HG03521 (cell line): ENCODE data around the gene GABPB2.

ENCODE experiments used
- ATAC-seq: cut with Tn5 transposase; IDR thresholded peaks from one replicate; pipeline ENCODE4 v1.9.1; 2021; ENCODE audit warnings: mild to moderate bottlenecking, moderate library complexity; ENCODE audit not compliant: unreplicated experiment

The GABPB2 gene

DNA sequence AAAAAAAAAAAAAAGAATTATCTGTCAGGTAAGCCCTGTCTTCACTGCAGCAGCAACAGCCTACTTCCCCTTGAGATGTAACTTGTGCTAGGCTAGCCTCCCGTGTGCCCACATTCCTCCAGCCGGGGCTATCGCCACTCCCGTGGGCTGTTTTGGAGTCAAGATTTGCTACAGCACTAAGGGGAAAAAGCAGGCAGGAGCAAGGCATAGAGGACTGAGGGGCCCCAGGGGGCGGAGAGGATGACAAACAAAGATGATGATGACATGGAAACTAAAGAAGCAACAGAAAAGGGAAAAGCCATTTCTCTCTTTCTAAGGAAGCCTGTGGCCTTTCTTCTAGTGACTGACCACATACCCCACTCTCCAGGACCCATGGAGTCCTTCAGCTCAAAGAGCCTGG lies 87.8 kb downstream of the GABPB2 start:
- no peak for ATAC-seq

DNA sequence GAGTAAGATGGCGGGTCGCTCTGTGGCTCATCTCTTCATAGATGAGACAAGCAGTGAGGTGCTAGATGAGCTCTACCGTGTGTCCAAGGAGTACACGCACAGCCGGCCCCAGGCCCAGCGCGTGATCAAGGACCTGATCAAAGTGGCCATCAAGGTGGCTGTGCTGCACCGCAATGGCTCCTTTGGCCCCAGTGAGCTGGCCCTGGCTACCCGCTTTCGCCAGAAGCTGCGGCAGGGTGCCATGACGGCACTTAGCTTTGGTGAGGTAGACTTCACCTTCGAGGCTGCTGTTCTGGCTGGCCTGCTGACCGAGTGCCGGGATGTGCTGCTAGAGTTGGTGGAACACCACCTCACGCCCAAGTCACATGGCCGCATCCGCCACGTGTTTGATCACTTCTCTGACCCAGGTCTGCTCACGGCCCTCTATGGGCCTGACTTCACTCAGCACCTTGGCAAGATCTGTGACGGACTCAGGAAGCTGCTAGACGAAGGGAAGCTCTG lies 88.2 kb downstream of the GABPB2 start:
- ATAC-seq: no peak

DNA sequence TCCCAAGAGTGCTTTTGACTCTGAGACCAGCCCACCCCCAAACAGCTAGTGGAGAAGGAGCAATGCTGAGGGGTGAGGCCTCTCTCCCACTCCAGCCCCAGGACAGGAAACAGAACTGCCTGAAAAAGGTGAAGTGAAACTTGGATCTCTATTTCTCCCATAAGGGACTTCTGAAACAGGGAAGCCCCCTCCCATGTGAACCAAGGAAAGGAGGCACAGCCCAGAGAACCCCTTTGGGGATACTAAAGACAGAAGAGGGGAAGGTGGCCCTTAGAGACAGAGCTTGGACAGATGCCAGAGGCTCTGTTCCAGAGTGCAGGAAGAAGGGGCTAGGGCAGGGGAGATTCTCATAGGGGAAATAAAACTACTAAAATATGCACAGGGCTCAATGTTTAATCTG lies 88.8 kb downstream of the GABPB2 start:
- no peak for ATAC-seq

DNA sequence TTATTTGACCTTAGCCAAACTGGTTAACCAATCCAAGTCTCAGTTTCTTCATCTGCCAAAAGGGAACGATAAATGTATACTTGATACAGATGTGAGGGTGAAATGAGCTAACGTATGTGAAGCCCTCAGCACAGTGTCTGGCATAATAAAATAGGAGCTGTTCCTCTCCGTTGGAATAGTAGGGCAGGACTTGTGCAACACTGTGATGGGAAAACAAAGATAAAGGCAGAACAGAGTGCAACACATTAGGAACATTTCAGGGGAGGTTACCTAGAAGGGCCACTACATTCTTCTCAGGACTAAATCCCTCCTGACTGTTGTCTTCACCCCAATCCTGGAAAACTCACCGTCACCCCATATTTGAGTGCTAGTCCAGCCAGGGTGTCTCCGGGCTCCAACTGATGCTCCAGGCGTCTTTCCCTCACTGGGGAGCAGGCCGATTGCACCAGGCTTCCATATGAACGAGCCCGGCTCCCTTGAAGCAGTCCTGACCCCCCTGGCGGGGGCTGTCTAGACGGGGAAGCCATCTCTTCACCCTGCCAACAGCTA lies 94.2 kb downstream of the GABPB2 start:
- no peak for ATAC-seq

DNA sequence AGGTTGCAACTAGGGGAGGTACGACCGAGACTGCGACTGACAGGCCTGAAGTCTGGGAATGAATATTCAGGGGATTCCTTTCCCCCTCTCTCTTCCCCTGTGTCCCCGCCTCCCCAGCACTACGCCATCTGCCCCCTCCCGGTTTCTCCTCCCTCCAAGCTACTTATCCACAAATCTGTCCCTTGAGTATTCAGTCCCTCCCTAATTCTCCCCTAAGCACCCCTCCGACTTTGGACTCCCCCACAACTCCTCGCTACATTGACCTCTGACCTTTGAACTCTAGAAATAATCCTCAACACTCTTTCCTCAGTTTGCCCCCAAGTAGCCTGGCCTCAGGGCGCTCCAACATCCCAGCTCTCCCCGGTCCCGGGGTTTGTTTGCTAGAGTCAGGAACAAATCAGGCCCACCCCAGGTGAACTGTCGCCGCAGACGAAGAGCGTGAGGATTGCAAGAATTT lies 94.7 kb downstream of the GABPB2 start:
- ATAC-seq: no peak

DNA sequence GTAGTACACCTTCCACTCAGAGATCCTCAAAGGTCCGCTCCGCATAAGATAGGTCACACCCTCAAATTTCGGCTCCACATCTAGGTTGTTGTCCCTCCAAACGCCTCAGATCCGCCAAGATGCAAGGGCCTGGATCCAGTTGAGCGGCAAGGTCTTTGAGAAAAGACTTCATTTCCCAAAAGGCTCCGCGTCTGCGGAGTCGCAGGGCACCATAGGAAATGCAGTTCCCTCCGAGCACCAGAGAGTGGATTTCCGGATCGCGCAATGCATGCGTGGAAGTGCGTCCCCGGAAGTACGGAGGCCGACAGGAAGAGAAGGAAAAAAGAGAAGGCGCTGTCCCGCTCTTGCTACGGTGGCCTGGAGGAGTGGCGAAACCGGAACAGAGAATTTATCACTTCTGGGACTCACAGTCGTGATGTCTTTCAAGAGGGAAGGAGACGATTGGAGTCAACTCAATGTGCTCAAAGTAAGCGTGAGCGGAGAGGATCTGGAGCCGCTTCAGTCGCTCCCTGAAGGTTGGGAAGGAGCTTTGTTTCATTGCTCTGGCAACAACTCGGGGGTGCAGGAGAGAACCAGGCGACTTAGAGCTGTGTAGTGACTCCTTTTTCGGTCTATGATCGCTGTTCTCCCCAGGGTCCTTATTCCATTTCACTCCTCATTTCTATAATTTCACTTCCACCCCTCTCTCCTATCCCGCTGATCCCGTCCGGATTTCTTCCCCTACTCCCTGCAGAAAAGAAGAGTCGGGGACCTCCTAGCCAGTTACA lies 95.4 kb downstream of the GABPB2 start, which contains the start of the genes LYSMD1 and SCNM1:
LYSMD1 (minus strand) TSS at position 165 of the 767 bp plus-strand sequence. CDS start 644 bp downstream, outside the sequence.
SCNM1 (plus strand) TSS at position 407 of the 767 bp plus-strand sequence; CDS start at position 416, 9 bp downstream.
- ATAC-seq: peak; percentile 93

DNA sequence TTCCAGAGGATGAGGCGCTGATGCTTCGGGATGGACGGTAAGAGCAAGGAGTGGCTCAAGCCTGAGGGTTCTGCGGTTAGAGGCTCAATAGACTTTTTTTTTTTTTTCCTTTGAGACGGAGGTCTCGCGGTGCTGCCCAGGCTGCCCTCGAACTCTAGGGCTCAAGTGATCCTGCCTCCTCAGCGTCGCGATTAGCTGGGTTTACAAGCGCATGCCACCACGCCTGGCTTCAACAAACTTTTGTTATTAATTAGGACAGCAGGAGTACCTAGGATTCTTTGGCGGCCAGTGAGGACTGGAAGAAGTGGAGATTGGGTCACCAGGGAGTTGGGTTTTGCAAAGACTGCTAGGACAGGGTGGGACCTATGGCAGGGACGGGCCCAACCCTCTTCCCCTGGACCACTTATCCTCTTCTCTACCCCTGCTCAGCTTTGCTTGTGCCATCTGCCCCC lies 96.0 kb downstream of the GABPB2 start:
- ATAC-seq: no peak

DNA sequence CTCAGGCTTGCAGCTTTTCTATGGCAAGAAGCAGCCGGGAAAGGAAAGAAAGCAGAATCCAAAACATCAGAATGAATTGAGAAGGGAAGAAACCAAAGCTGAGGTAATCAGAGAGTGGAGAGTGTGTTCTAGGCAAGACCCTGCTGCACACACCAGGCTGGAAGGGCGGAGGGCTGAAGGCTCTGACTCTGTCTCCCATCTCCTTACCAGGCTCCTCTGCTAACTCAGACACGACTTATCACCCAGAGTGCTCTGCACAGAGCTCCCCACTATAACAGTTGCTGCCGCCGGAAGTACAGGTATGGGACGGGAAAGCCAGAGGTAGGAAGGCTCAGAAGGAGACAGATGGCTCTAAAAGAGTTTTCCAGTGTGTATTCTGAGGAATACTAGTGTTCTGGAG lies 96.6 kb downstream of the GABPB2 start:
- ATAC-seq: no peak

DNA sequence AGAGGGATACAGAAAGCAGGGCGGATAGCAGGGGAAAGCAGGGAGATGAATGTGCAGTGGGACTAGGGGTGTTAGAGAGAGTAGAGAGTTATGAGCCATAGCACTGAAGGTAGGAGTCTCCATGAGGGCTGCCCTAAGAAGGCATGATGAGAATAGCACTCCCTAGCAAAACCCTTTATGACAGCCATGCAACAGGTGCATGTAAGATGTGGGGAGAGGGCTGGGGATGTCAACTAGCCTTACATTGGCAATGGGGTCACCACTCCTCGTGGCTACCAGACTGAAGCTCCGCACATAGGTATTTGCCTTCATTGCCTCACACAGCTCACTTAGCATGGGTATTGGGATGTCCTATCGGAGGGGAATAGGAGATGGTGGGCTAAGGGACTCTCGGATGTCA lies 100.6 kb downstream of the GABPB2 start:
- ATAC-seq: no peak
